GM23338 (cell line): Measurements from ENCODE around the gene LRCH3.

Experiments
- CREB1 ChIP-seq: fragments of 250-450 bp; sonication (Bioruptor Pico); IDR thresholded peaks from 2 replicates; pipeline ENCODE4 v1.5.0; 2020; ENCODE audit warnings: low read depth, mild to moderate bottlenecking, moderate library complexity
- EZH2 ChIP-seq: fragments of 200-600 bp; sonication (generic); IDR thresholded peaks from one replicate; pipeline ENCODE4 v1.8.0; 2017; ENCODE audit warnings: antibody characterized with exemption, mild to moderate bottlenecking, low read depth; ENCODE audit not compliant: unreplicated experiment
- EZH2phosphoT487 ChIP-seq: fragments of 200-600 bp; sonication (generic); IDR thresholded peaks from one replicate; pipeline ENCODE4 v1.8.1; 2018; ENCODE audit warnings: antibody characterized with exemption; ENCODE audit not compliant: unreplicated experiment
- JUNB ChIP-seq: IDR thresholded peaks from one replicate; pipeline ENCODE4 v1.6.1; 2016; ENCODE audit warnings: antibody characterized with exemption; ENCODE audit not compliant: unreplicated experiment
- NANOG ChIP-seq: IDR thresholded peaks from 2 replicates; pipeline ENCODE4 v1.6.1; 2016; ENCODE audit warnings: antibody characterized with exemption, borderline replicate concordance
- POLR2AphosphoS5 ChIP-seq: IDR thresholded peaks from 2 replicates; pipeline ENCODE4 v1.6.1; 2016; ENCODE audit warnings: antibody characterized with exemption, low read depth
- STAT1 ChIP-seq: IDR thresholded peaks from one replicate; pipeline ENCODE4 v1.6.1; 2016; ENCODE audit warnings: antibody characterized with exemption; ENCODE audit not compliant: unreplicated experiment
- ZNF114 ChIP-seq: fragments of 250-450 bp; sonication (Bioruptor Pico); IDR thresholded peaks from 2 replicates; pipeline ENCODE4 v1.5.0; 2020; ENCODE audit warnings: mild to moderate bottlenecking, moderate library complexity
- TF ChIP-seq, protein P1 (sequence below), 2 experiments: fragments of 200-600 bp in 1 of 2; sonication (generic) in 1 of 2; conservative IDR thresholded peaks; 2 replicates each; pipeline versions ENCODE4 v1.5.1 to v1.6.1; 2016 to 2017; ENCODE audit warnings: antibody characterized with exemption in 2 of 2, low read depth in 2 of 2, mild to moderate bottlenecking in 2 of 2, moderate library complexity in 1 of 2
- TF ChIP-seq, protein P2 (sequence below): IDR thresholded peaks from one replicate; pipeline ENCODE4 v1.6.1; 2018; ENCODE audit warnings: antibody characterized with exemption; ENCODE audit not compliant: unreplicated experiment
- TF ChIP-seq, protein P3 (sequence below): IDR thresholded peaks from 2 replicates; pipeline ENCODE4 v1.6.1; 2016; ENCODE audit warnings: antibody characterized with exemption
- TF ChIP-seq, protein P4 (sequence below): fragments of 250-450 bp; sonication (Bioruptor Pico); IDR thresholded peaks from 2 replicates; pipeline ENCODE4 v1.5.0; 2020; ENCODE audit warnings: mild to moderate bottlenecking, moderate library complexity

DNA sequence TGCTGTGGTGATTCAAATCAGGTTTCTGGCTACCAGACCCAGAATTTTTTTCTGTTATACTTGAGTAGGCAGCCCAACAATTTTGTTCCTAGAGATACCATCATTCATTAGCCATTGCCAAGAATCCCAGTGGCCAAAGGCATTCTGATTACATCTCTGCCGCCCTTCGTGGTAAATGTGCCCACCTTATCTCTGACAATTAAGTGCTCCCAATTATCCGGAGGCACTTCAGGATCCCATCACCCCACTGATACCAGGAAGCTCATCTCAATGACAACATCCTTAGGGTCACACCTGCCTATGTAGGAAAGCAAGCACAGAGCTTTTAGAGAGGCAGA, 115.8 kb downstream of the LRCH3 start:
- TF ChIP-seq, protein P1, sequence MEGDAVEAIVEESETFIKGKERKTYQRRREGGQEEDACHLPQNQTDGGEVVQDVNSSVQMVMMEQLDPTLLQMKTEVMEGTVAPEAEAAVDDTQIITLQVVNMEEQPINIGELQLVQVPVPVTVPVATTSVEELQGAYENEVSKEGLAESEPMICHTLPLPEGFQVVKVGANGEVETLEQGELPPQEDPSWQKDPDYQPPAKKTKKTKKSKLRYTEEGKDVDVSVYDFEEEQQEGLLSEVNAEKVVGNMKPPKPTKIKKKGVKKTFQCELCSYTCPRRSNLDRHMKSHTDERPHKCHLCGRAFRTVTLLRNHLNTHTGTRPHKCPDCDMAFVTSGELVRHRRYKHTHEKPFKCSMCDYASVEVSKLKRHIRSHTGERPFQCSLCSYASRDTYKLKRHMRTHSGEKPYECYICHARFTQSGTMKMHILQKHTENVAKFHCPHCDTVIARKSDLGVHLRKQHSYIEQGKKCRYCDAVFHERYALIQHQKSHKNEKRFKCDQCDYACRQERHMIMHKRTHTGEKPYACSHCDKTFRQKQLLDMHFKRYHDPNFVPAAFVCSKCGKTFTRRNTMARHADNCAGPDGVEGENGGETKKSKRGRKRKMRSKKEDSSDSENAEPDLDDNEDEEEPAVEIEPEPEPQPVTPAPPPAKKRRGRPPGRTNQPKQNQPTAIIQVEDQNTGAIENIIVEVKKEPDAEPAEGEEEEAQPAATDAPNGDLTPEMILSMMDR (conservative IDR thresholded peaks at IDR 0.05; ENCODE audit: low read depth in 2 of 2) = no peak
- TF ChIP-seq EZH2 (no peak), POLR2AphosphoS5 (no peak), CREB1 (CRISPR knock-in tag) (no peak), EZH2phosphoT487 (no peak), JUNB (no peak), ZNF114 (CRISPR knock-in tag) (no peak), STAT1 (no peak), NANOG (no peak)
- TF ChIP-seq, protein P2, sequence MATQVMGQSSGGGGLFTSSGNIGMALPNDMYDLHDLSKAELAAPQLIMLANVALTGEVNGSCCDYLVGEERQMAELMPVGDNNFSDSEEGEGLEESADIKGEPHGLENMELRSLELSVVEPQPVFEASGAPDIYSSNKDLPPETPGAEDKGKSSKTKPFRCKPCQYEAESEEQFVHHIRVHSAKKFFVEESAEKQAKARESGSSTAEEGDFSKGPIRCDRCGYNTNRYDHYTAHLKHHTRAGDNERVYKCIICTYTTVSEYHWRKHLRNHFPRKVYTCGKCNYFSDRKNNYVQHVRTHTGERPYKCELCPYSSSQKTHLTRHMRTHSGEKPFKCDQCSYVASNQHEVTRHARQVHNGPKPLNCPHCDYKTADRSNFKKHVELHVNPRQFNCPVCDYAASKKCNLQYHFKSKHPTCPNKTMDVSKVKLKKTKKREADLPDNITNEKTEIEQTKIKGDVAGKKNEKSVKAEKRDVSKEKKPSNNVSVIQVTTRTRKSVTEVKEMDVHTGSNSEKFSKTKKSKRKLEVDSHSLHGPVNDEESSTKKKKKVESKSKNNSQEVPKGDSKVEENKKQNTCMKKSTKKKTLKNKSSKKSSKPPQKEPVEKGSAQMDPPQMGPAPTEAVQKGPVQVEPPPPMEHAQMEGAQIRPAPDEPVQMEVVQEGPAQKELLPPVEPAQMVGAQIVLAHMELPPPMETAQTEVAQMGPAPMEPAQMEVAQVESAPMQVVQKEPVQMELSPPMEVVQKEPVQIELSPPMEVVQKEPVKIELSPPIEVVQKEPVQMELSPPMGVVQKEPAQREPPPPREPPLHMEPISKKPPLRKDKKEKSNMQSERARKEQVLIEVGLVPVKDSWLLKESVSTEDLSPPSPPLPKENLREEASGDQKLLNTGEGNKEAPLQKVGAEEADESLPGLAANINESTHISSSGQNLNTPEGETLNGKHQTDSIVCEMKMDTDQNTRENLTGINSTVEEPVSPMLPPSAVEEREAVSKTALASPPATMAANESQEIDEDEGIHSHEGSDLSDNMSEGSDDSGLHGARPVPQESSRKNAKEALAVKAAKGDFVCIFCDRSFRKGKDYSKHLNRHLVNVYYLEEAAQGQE = no peak
- TF ChIP-seq, protein P3, sequence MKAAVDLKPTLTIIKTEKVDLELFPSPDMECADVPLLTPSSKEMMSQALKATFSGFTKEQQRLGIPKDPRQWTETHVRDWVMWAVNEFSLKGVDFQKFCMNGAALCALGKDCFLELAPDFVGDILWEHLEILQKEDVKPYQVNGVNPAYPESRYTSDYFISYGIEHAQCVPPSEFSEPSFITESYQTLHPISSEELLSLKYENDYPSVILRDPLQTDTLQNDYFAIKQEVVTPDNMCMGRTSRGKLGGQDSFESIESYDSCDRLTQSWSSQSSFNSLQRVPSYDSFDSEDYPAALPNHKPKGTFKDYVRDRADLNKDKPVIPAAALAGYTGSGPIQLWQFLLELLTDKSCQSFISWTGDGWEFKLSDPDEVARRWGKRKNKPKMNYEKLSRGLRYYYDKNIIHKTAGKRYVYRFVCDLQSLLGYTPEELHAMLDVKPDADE = no peak
- TF ChIP-seq, protein P4, sequence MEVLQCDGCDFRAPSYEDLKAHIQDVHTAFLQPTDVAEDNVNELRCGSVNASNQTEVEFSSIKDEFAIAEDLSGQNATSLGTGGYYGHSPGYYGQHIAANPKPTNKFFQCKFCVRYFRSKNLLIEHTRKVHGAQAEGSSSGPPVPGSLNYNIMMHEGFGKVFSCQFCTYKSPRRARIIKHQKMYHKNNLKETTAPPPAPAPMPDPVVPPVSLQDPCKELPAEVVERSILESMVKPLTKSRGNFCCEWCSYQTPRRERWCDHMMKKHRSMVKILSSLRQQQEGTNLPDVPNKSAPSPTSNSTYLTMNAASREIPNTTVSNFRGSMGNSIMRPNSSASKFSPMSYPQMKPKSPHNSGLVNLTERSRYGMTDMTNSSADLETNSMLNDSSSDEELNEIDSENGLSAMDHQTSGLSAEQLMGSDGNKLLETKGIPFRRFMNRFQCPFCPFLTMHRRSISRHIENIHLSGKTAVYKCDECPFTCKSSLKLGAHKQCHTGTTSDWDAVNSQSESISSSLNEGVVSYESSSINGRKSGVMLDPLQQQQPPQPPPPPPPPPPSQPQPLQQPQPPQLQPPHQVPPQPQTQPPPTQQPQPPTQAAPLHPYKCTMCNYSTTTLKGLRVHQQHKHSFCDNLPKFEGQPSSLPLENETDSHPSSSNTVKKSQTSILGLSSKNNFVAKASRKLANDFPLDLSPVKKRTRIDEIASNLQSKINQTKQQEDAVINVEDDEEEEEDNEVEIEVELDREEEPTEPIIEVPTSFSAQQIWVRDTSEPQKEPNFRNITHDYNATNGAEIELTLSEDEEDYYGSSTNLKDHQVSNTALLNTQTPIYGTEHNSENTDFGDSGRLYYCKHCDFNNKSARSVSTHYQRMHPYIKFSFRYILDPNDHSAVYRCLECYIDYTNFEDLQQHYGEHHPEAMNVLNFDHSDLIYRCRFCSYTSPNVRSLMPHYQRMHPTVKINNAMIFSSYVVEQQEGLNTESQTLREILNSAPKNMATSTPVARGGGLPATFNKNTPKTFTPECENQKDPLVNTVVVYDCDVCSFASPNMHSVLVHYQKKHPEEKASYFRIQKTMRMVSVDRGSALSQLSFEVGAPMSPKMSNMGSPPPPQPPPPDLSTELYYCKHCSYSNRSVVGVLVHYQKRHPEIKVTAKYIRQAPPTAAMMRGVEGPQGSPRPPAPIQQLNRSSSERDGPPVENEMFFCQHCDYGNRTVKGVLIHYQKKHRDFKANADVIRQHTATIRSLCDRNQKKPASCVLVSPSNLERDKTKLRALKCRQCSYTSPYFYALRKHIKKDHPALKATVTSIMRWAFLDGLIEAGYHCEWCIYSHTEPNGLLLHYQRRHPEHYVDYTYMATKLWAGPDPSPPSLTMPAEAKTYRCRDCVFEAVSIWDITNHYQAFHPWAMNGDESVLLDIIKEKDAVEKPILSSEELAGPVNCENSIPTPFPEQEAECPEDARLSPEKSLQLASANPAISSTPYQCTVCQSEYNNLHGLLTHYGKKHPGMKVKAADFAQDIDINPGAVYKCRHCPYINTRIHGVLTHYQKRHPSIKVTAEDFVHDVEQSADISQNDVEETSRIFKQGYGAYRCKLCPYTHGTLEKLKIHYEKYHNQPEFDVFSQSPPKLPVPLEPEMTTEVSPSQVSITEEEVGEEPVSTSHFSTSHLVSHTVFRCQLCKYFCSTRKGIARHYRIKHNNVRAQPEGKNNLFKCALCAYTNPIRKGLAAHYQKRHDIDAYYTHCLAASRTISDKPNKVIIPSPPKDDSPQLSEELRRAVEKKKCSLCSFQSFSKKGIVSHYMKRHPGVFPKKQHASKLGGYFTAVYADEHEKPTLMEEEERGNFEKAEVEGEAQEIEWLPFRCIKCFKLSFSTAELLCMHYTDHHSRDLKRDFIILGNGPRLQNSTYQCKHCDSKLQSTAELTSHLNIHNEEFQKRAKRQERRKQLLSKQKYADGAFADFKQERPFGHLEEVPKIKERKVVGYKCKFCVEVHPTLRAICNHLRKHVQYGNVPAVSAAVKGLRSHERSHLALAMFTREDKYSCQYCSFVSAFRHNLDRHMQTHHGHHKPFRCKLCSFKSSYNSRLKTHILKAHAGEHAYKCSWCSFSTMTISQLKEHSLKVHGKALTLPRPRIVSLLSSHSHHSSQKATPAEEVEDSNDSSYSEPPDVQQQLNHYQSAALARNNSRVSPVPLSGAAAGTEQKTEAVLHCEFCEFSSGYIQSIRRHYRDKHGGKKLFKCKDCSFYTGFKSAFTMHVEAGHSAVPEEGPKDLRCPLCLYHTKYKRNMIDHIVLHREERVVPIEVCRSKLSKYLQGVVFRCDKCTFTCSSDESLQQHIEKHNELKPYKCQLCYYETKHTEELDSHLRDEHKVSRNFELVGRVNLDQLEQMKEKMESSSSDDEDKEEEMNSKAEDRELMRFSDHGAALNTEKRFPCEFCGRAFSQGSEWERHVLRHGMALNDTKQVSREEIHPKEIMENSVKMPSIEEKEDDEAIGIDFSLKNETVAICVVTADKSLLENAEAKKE (CRISPR knock-in tag) = no peak
